Suprapubic skin (tissue), 4 donors: ENCODE data around the gene ANKMY1. TPM values are rescaled to one million over a fixed set of nuclear protein-coding genes. Genes with fewer than 3 reads are reported as not detected.

Experiments used
- DNase-seq, 2 donors: peaks; one replicate each; pipeline ENCODE4 v3.0.0-alpha.2; 2019; ENCODE audit warnings: low spot score in 2 of 2
- H3K27ac ChIP-seq: fragments of 200-600 bp; sonication (generic); one replicate; pipeline ENCODE4 v1.5.1; 2019
- H3K27me3 ChIP-seq: fragments of 200-600 bp; sonication (generic); one replicate; pipeline ENCODE4 v1.5.1; 2019
- H3K36me3 ChIP-seq: fragments of 200-600 bp; sonication (generic); one replicate; pipeline ENCODE4 v1.5.1; 2019
- H3K4me1 ChIP-seq: fragments of 200-600 bp; sonication (generic); one replicate; pipeline ENCODE4 v1.5.1; 2019
- H3K4me3 ChIP-seq: fragments of 200-600 bp; sonication (generic); one replicate; pipeline ENCODE4 v1.5.1; 2019; ENCODE audit warnings: mild to moderate bottlenecking
- H3K9me3 ChIP-seq: fragments of 200-600 bp; sonication (generic); one replicate; pipeline ENCODE4 v1.5.1; 2019
- CTCF ChIP-seq, 2 donors: fragments of 200-600 bp in 1 of 2; fragments of 450-650 bp in 1 of 2; sonication (generic) in 1 of 2; IDR thresholded peaks; one replicate each; pipeline ENCODE4 v1.5.1; 2016 to 2019; ENCODE audit warnings: antibody characterized with exemption in 2 of 2, mild to moderate bottlenecking in 1 of 2, moderate library complexity in 1 of 2
- EP300 ChIP-seq: sonication (generic); formaldehyde crosslinking; IDR thresholded peaks from one replicate; pipeline ENCODE4 v1.6.1; 2017; ENCODE audit warnings: antibody characterized with exemption
- POLR2A ChIP-seq, 2 donors: fragments of 450-650 bp; IDR thresholded peaks; one replicate each; pipeline ENCODE4 v1.6.1; 2017; ENCODE audit warnings: antibody characterized with exemption in 2 of 2, mild to moderate bottlenecking in 2 of 2, moderate library complexity in 2 of 2
- POLR2AphosphoS5 ChIP-seq, 3 donors: sonication (generic); formaldehyde crosslinking; IDR thresholded peaks; one replicate each; pipeline ENCODE4 v1.6.1; 2017; ENCODE audit warnings: antibody characterized with exemption in 3 of 3
- WGBS: methylation state at CpG from one replicate; pipeline ENCODE4 v1.1.5; 2018; 5-methylcytosine and 5-hydroxymethylcytosine counted together
- total RNA-seq, 4 donors: library from RNA; depleted of rRNA; stranded (reverse); fragments of >200 nt; gene quantifications; one replicate each; pipeline ENCODE4 v1.1.0, GENCODE V29; 2016

The ANKMY1 gene
- total RNA-seq, 4 donors from 2014 or later = 12.2 to 52.1 (median 23.0) TPM

GRCh38 chr2:240506406-240507059 is 51.3 kb downstream of the ANKMY1 start:
- Histone ChIP-seq H3K36me3 (peaks cover 5% of the 10 kb centered on the region), H3K4me3 (no peak overlapping the region), H3K27ac (no peak overlapping the region), H3K9me3 (no peaks in the 10 kb centered on the region), H3K27me3 (no peaks in the 10 kb centered on the region), H3K4me1 (no peaks in the 10 kb centered on the region)
- 87% methylated on average over 16 of the region's 17 CpGs for WGBS
- TF ChIP-seq EP300 = no peak
- no peak for TF ChIP-seq CTCF (IDR thresholded peaks at IDR 0.05)
- TF ChIP-seq POLR2AphosphoS5 (IDR thresholded peaks at IDR 0.05) = no peak
- no peak for TF ChIP-seq POLR2A (IDR thresholded peaks at IDR 0.05)
- peak in 1 of 2 donors; percentile 61 for DNase-seq

- Histone ChIP-seq H3K4me3 (no peak overlapping the region), H3K36me3 (peaks cover 5% of the 10 kb centered on the region), H3K27me3 (no peaks in the 10 kb centered on the region), H3K4me1 (no peaks in the 10 kb centered on the region), H3K9me3 (no peaks in the 10 kb centered on the region), H3K27ac (no peak overlapping the region)
- TF ChIP-seq POLR2AphosphoS5 (IDR thresholded peaks at IDR 0.05) (no peak), POLR2A (IDR thresholded peaks at IDR 0.05) (no peak), EP300 (no peak), CTCF (IDR thresholded peaks at IDR 0.05) (no peak)
- peak in 1 of 2 donors; percentile 69 for DNase-seq
- whole genome bisulfite sequencing = 92% methylated on average over 5 of the region's 14 CpGs
These were observed 51.9 kb downstream of the ANKMY1 start for GRCh38 chr2:240505910-240506309.

- Histone ChIP-seq H3K36me3 (peaks cover 18% of the 10 kb centered on the region), H3K9me3 (no peaks in the 10 kb centered on the region), H3K27me3 (no peaks in the 10 kb centered on the region), H3K4me3 (no peak overlapping the region), H3K4me1 (no peaks in the 10 kb centered on the region), H3K27ac (no peak overlapping the region)
- 100% methylated on average over 2 of the region's 7 CpGs for WGBS
- TF ChIP-seq EP300 (no peak), POLR2A (IDR thresholded peaks at IDR 0.05) (no peak), POLR2AphosphoS5 (IDR thresholded peaks at IDR 0.05) (no peak), CTCF (IDR thresholded peaks at IDR 0.05) (no peak)
- peak; percentile 42 to 52 for DNase-seq
These were observed 53.9 kb downstream of the ANKMY1 start for GRCh38 chr2:240503848-240504247.

- WGBS = 94% methylated on average over 9 of the region's 9 CpGs
- Histone ChIP-seq H3K27me3 (no peaks in the 10 kb centered on the region), H3K27ac (no peak overlapping the region), H3K9me3 (no peaks in the 10 kb centered on the region), H3K36me3 (peaks cover 22% of the 10 kb centered on the region), H3K4me1 (no peaks in the 10 kb centered on the region), H3K4me3 (no peak overlapping the region)
- peak in 1 of 2 donors; percentile 37 for DNase-seq
- TF ChIP-seq POLR2AphosphoS5 (IDR thresholded peaks at IDR 0.05) (no peak), POLR2A (IDR thresholded peaks at IDR 0.05) (no peak)
These were observed 54.4 kb downstream of the ANKMY1 start for GRCh38 chr2:240503375-240503774.

- H3K27me3 ChIP-seq = no peaks in the 10 kb centered on the region
- no peaks in the 10 kb centered on the region for H3K4me1 ChIP-seq
- TF ChIP-seq EP300 (no peak), CTCF (IDR thresholded peaks at IDR 0.05) (no peak), POLR2AphosphoS5 (IDR thresholded peaks at IDR 0.05) (no peak), POLR2A (IDR thresholded peaks at IDR 0.05) (no peak)
- H3K4me3 ChIP-seq = no peak overlapping the region
- DNase-seq = peak in 1 of 2 donors; percentile 76
- no peaks in the 10 kb centered on the region for H3K9me3 ChIP-seq
- H3K36me3 ChIP-seq = peaks cover 22% of the 10 kb centered on the region
- WGBS = 88% methylated on average over 14 of the region's 14 CpGs
- H3K27ac ChIP-seq = no peak overlapping the region
These were observed 55.2 kb downstream of the ANKMY1 start for GRCh38 chr2:240502430-240503121.
